Adrenal gland (tissue), 5 donors: ENCODE results near the gene TBC1D25.

ENCODE experiments used
- POLR2A ChIP-seq, 2 donors: fragments of 450-650 bp; IDR thresholded peaks; one replicate each; pipeline ENCODE4 v1.6.1; 2017; ENCODE audit warnings: antibody characterized with exemption in 2 of 2, mild to moderate bottlenecking in 2 of 2, moderate library complexity in 1 of 2
- TF ChIP-seq, protein P1 (sequence below), 6 experiments: fragments of 450-650 bp in 4 of 6; fragments of 200-600 bp in 2 of 6; sonication (generic) in 1 of 6; IDR thresholded peaks; 1 replicate in 5 of 6; 2 replicates in 1 of 6; pipeline versions ENCODE4 v1.5.1 to v1.8.0; 2016 to 2021; ENCODE audit warnings: antibody characterized with exemption in 6 of 6, mild to moderate bottlenecking in 2 of 6, moderate library complexity in 1 of 6
- donor health status: DM: no; HTN: no; CAD: no.

DNA sequence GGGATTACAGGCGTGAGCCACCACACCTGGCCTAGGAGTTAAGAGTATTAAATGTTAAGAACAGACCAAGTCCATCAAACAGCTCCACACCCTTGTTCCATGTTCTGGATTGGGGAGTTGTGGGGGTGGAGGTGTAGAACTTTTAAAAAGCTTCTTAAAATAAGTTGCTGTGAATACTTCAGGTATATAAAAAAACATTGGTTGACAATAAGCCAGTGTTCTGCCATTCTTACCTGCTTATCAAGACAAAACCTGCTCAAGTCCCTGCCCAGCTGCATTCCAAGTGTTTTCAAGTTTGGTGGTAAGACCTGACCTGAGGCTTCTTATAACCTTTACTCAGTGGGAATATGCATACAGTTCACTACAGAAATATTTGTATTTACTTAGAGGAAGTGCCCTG, 41.1 kb downstream of the TBC1D25 start:
- TF ChIP-seq, protein P1, sequence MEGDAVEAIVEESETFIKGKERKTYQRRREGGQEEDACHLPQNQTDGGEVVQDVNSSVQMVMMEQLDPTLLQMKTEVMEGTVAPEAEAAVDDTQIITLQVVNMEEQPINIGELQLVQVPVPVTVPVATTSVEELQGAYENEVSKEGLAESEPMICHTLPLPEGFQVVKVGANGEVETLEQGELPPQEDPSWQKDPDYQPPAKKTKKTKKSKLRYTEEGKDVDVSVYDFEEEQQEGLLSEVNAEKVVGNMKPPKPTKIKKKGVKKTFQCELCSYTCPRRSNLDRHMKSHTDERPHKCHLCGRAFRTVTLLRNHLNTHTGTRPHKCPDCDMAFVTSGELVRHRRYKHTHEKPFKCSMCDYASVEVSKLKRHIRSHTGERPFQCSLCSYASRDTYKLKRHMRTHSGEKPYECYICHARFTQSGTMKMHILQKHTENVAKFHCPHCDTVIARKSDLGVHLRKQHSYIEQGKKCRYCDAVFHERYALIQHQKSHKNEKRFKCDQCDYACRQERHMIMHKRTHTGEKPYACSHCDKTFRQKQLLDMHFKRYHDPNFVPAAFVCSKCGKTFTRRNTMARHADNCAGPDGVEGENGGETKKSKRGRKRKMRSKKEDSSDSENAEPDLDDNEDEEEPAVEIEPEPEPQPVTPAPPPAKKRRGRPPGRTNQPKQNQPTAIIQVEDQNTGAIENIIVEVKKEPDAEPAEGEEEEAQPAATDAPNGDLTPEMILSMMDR (IDR thresholded peaks at IDR 0.05) = no peak
- TF ChIP-seq POLR2A (IDR thresholded peaks at IDR 0.05) = no peak
